Body of pancreas (tissue), 4 donors: Measurements from ENCODE around the gene NXT1.

Source experiments
- CTCF ChIP-seq, 7 experiments: fragments of 450-650 bp in 4 of 7; fragments of 200-600 bp in 3 of 7; sonication (generic) in 3 of 7; IDR thresholded peaks; one replicate each; pipeline ENCODE4 v1.5.1; 2016 to 2019; ENCODE audit warnings: antibody characterized with exemption in 7 of 7
- POLR2A ChIP-seq, 3 donors: fragments of 450-650 bp; IDR thresholded peaks; one replicate each; pipeline ENCODE4 v1.6.1; 2016; ENCODE audit warnings: antibody characterized with exemption in 3 of 3, mild to moderate bottlenecking in 2 of 3

- no peak for TF ChIP-seq CTCF (IDR thresholded peaks at IDR 0.05)
- TF ChIP-seq POLR2A (IDR thresholded peaks at IDR 0.05) = no peak
Observed at GRCh38 chr20:23356203-23356602, 5.6 kb downstream of the NXT1 start.
